Measurements from ENCODE around the gene OSBPL9. TPM values are rescaled to one million over a fixed set of nuclear protein-coding genes. Genes with fewer than 3 reads are reported as not detected.
A peak's percentile ranks its signal among the peaks of the same experiment; 100 is the strongest.
"Not testable (repeated sequence)": the region's sequence is repeated elsewhere in the genome, so short reads cannot be mapped to it uniquely, and the experiment has no call there.

OSBPL9 gene
- total RNA-seq, 2 donors from 2014 or later, result 94.1 to 114 TPM

GRCh38 chr1:51607681-51608095, 9.2 kb upstream of the OSBPL9 start:
- Histone ChIP-seq H3K27ac (no peak overlapping the region), H3K9me3 (no peaks in the 10 kb centered on the region), H3K27me3 (replicated peaks; ENCODE audit: insufficient read depth) (no peaks in the 10 kb centered on the region), H3K36me3 (no peaks in the 10 kb centered on the region), H3K4me1 (ENCODE audit: control insufficient read depth in 1 of 2, low read depth in 2 of 2) (peaks cover 0 to 15% of the 10 kb centered on the region in 2 donors), H3K4me3 (no peak overlapping the region)
- DNase-seq (ENCODE audit: low spot score) (no peak), ATAC-seq (ENCODE audit: insufficient number of reproducible peaks, low FRiP score, low read depth) (no peak)
- no peak for TF ChIP-seq CTCF (IDR thresholded peaks at IDR 0.05)

GRCh38 chr1:51610104-51610503, 6.8 kb upstream of the OSBPL9 start:
- not testable (repeated sequence) for DNase-seq (ENCODE audit: low spot score); ATAC-seq (ENCODE audit: insufficient number of reproducible peaks, low FRiP score, low read depth); H3K9me3 ChIP-seq; H3K36me3 ChIP-seq; H3K4me3 ChIP-seq; H3K27me3 ChIP-seq (replicated peaks; ENCODE audit: insufficient read depth); H3K27ac ChIP-seq
- H3K4me1 ChIP-seq (ENCODE audit: control insufficient read depth in 1 of 2, low read depth in 2 of 2), result peaks cover 0 to 15% of the 10 kb centered on the region in 2 donors

GRCh38 chr1:51610637-51611036, 6.3 kb upstream of the OSBPL9 start:
- Histone ChIP-seq H3K27ac (peak overlapping the region in 1 of 2 donors; percentile 2), H3K36me3 (no peaks in the 10 kb centered on the region), H3K27me3 (replicated peaks; ENCODE audit: insufficient read depth) (no peaks in the 10 kb centered on the region), H3K9me3 (no peaks in the 10 kb centered on the region), H3K4me3 (peak overlapping the region; percentile 22), H3K4me1 (ENCODE audit: control insufficient read depth in 1 of 2, low read depth in 2 of 2) (peaks cover 0 to 15% of the 10 kb centered on the region in 2 donors)
- TF ChIP-seq CTCF (IDR thresholded peaks at IDR 0.05), result no peak
- DNase-seq (ENCODE audit: low spot score) (no peak), ATAC-seq (ENCODE audit: insufficient number of reproducible peaks, low FRiP score, low read depth) (no peak)

- no peak overlapping the region for H3K27ac ChIP-seq
- no peaks in the 10 kb centered on the region for H3K36me3 ChIP-seq
- no peaks in the 10 kb centered on the region for H3K9me3 ChIP-seq
- no peak overlapping the region for H3K4me3 ChIP-seq
- DNase-seq (ENCODE audit: low spot score) (no peak), ATAC-seq (ENCODE audit: insufficient number of reproducible peaks, low FRiP score, low read depth) (no peak)
- H3K4me1 ChIP-seq (ENCODE audit: control insufficient read depth in 1 of 2, low read depth in 2 of 2), result peaks cover 5 to 21% of the 10 kb centered on the region in 2 donors
- H3K27me3 ChIP-seq (replicated peaks; ENCODE audit: insufficient read depth), result no peaks in the 10 kb centered on the region
- TF ChIP-seq CTCF (IDR thresholded peaks at IDR 0.05), result no peak
Observed at GRCh38 chr1:51612447-51612961, 4.4 kb upstream of the OSBPL9 start.

GRCh38 chr1:51615780-51616291, 1.1 kb upstream of the OSBPL9 start:
- no peak for TF ChIP-seq CTCF (IDR thresholded peaks at IDR 0.05)
- no peak for ATAC-seq (ENCODE audit: insufficient number of reproducible peaks, low FRiP score, low read depth)
- Histone ChIP-seq H3K4me1 (ENCODE audit: control insufficient read depth in 1 of 2, low read depth in 2 of 2) (peaks cover 22 to 33% of the 10 kb centered on the region in 2 donors), H3K36me3 (no peaks in the 10 kb centered on the region), H3K4me3 (peak overlapping the region; percentile 100), H3K27me3 (replicated peaks; ENCODE audit: insufficient read depth) (no peaks in the 10 kb centered on the region), H3K27ac (peak overlapping the region in 1 of 2 donors; percentile 92), H3K9me3 (no peaks in the 10 kb centered on the region)
- no peak for DNase-seq (ENCODE audit: low spot score)

GRCh38 chr1:51616490-51616889, 402 bp upstream of the OSBPL9 start:
- DNase-seq (ENCODE audit: low spot score) (no peak), ATAC-seq (ENCODE audit: insufficient number of reproducible peaks, low FRiP score, low read depth) (no peak)
- Histone ChIP-seq H3K27me3 (replicated peaks; ENCODE audit: insufficient read depth) (no peaks in the 10 kb centered on the region), H3K27ac (peak overlapping the region; percentile 92 to 98), H3K36me3 (no peaks in the 10 kb centered on the region), H3K4me1 (ENCODE audit: control insufficient read depth in 1 of 2, low read depth in 2 of 2) (peaks cover 29 to 33% of the 10 kb centered on the region in 2 donors), H3K9me3 (no peaks in the 10 kb centered on the region), H3K4me3 (peak overlapping the region; percentile 100)
- TF ChIP-seq CTCF (IDR thresholded peaks at IDR 0.05), result no peak
